Coronary artery (tissue), 2 donors: ENCODE measurements around the gene MYO7B.
A peak's percentile ranks its signal among the peaks of the same experiment; 100 is the strongest.

Source experiments
- DNase-seq: peaks from one replicate; pipeline ENCODE4 v3.0.0-alpha.2; 2017; ENCODE audit warnings: low spot score
- H3K27ac ChIP-seq, 2 donors: fragments of 200-600 bp; sonication (generic); one replicate each; pipeline ENCODE4 v1.5.1; 2016 to 2019
- H3K4me3 ChIP-seq: fragments of 200-600 bp; sonication (generic); 2 replicates; pipeline ENCODE4 v1.5.1; 2016; ENCODE audit warnings: mild to moderate bottlenecking, moderate library complexity
- CTCF ChIP-seq: fragments of 200-600 bp; sonication (generic); IDR thresholded peaks from one replicate; pipeline ENCODE4 v1.5.1; 2019; ENCODE audit warnings: antibody characterized with exemption

MYO7B gene

GRCh38 chr2:127655209-127656073, 120.0 kb downstream of the MYO7B start:
- peak overlapping the region in 1 of 2 donors; percentile 77 for H3K27ac ChIP-seq
- H3K4me3 ChIP-seq: no peak overlapping the region
- no peak for DNase-seq
- no peak for TF ChIP-seq CTCF

- TF ChIP-seq CTCF: no peak
- DNase-seq: no peak
- H3K4me3 ChIP-seq: no peak overlapping the region
- H3K27ac ChIP-seq: peak overlapping the region in 1 of 2 donors; percentile 89
Observed at GRCh38 chr2:127656569-127657231, 121.2 kb downstream of the MYO7B start.

GRCh38 chr2:127657232-127657595, 121.7 kb downstream of the MYO7B start:
- no peak for DNase-seq
- Histone ChIP-seq H3K27ac (peak overlapping the region in 1 of 2 donors; percentile 89), H3K4me3 (no peak overlapping the region)
- no peak for TF ChIP-seq CTCF

- peak overlapping the region; percentile 51 to 89 for H3K27ac ChIP-seq
- no peak for DNase-seq
- TF ChIP-seq CTCF: no peak
- no peak overlapping the region for H3K4me3 ChIP-seq
Observed at GRCh38 chr2:127658146-127658545, 122.7 kb downstream of the MYO7B start.

- DNase-seq: no peak
- TF ChIP-seq CTCF: no peak
- Histone ChIP-seq H3K4me3 (peak overlapping the region; percentile 13), H3K27ac (peak overlapping the region; percentile 51 to 89)
Observed at GRCh38 chr2:127658641-127659407, 123.3 kb downstream of the MYO7B start.

- DNase-seq: no peak
- peak overlapping the region; percentile 51 to 89 for H3K27ac ChIP-seq
- no peak for TF ChIP-seq CTCF
- peak overlapping the region; percentile 49 for H3K4me3 ChIP-seq
Observed at GRCh38 chr2:127659408-127660290, 124.2 kb downstream of the MYO7B start.
